ENCODE data around the gene PRDX5. TPM values are rescaled to one million over a fixed set of nuclear protein-coding genes. Genes with fewer than 3 reads are reported as not detected.

PRDX5 gene
- total and polyA plus RNA-seq, 10 of the 15 experiments (the other 5 are each of a cell fraction or from before 2014, with no cell fraction given), result 95.7 to 406 (median 240) TPM

GRCh38 chr11:64371201-64371600, 53.3 kb downstream of the PRDX5 start:
- Histone ChIP-seq H3K4me2 (ENCODE audit: control insufficient read depth, insufficient read depth) (no peak overlapping the region), H3K27ac (ENCODE audit: control insufficient read depth, insufficient read depth) (no peak overlapping the region), H3K27me3 (replicated peaks in 1 of 2; ENCODE audit: control insufficient read depth in 2 of 2, insufficient read depth in 2 of 2, low read length in 1 of 2) (no peaks in the 10 kb centered on the region), H3K9me3 (replicated peaks; ENCODE audit: control insufficient read depth, insufficient read depth, low read length) (no peaks in the 10 kb centered on the region), H3K4me1 (ENCODE audit: control insufficient read depth, insufficient read depth, low read length) (0 out of 2 replicates have a peak, but pooled peaks cover 3% of the 10 kb centered on the region), H4K20me1 (ENCODE audit: control insufficient read depth, insufficient read depth) (no peaks in the 10 kb centered on the region), H3K4me3 (no peak overlapping the region), H3K79me2 (ENCODE audit: control insufficient read depth, insufficient read depth, low read length) (no peaks in the 10 kb centered on the region), H2AFZ (ENCODE audit: control insufficient read depth, low read depth, low read length) (no peak overlapping the region), H3K36me3 (ENCODE audit: control insufficient read depth in 2 of 2, insufficient read depth in 2 of 2, low read length in 1 of 2) (peaks cover 1 to 6% of the 10 kb centered on the region in 2 experiments; a peak in 2 of 4 replicates), H3K9ac (ENCODE audit: control insufficient read depth, insufficient read depth, low read length) (no peak overlapping the region)
- DNase-seq (ENCODE audit: low read depth, low spot score) (no peak), FAIRE-seq (no peak), ATAC-seq (no peak)
- ChIA-PET SMC1A (ENCODE audit: uncharacterized antibody, unreplicated experiment) (no interaction called here), POLR2A (no interaction called here), CTCF (no interaction called here), RAD21 (ENCODE audit: unreplicated experiment) (no interaction called here)
- in situ Hi-C loops (cut with MboI) (no loop called here), intact Hi-C loops (cut with micrococcal nuclease; ENCODE audit: unreplicated experiment) (no loop called here)
- WGBS (ENCODE audit: insufficient coverage, insufficient replicate concordance, low lambda C conversion rate, missing lambda C conversion rate), result 96% methylated on average over 13 of the region's 22 CpGs
- BruUV-seq (replicated peaks), result no TSS peak
- TF ChIP-seq POLR2AphosphoS2 (IDR thresholded peaks at IDR 0.05; ENCODE audit: low read depth, low read length), result no peak
- TF ChIP-seq RELA (IDR thresholded peaks at IDR 0.05; ENCODE audit: borderline replicate concordance, partially characterized antibody), result no peak
- no peak for TF ChIP-seq SUZ12 (IDR thresholded peaks at IDR 0.05; ENCODE audit: unreplicated experiment)
- no peak for TF ChIP-seq MEF2A (IDR thresholded peaks at IDR 0.05; ENCODE audit: insufficient read depth, low read depth, low read length)
- no peak for TF ChIP-seq ZNF687 (IDR thresholded peaks at IDR 0.05)
- TF ChIP-seq FOS (IDR thresholded peaks at IDR 0.05; ENCODE audit: borderline replicate concordance, extremely low read depth, insufficient read length), result no peak
- TF ChIP-seq POU2F2 (IDR thresholded peaks at IDR 0.05; ENCODE audit: borderline replicate concordance, low read depth, low read length), result no peak
- no peak for TF ChIP-seq SREBF2 (IDR thresholded peaks at IDR 0.05; ENCODE audit: low read length)
- no peak for TF ChIP-seq HCFC1 (IDR thresholded peaks at IDR 0.05; ENCODE audit: low read length)
- TF ChIP-seq ZNF622 (IDR thresholded peaks at IDR 0.05), result no peak
- no peak for TF ChIP-seq NRF1 (conservative IDR thresholded peaks at IDR 0.05; ENCODE audit: low read depth, low read length)
- TF ChIP-seq STAT3 (IDR thresholded peaks at IDR 0.05; ENCODE audit: low read depth, low read length), result no peak
- no peak for TF ChIP-seq CBX3 (IDR thresholded peaks at IDR 0.05; ENCODE audit: borderline replicate concordance, low read depth)
- TF ChIP-seq TCF3 (IDR thresholded peaks at IDR 0.05; ENCODE audit: borderline replicate concordance, insufficient read depth, low read depth, low read length), result no peak
- TF ChIP-seq IRF5 (IDR thresholded peaks at IDR 0.05; ENCODE audit: borderline replicate concordance), result no peak
- TF ChIP-seq ETV6 (conservative IDR thresholded peaks at IDR 0.05 in 1 of 2, IDR thresholded peaks at IDR 0.05 in 1 of 2; ENCODE audit: borderline replicate concordance in 1 of 2, low read depth in 1 of 2), result no peak
- no peak for TF ChIP-seq PAX8 (IDR thresholded peaks at IDR 0.05)
- no peak for TF ChIP-seq KDM1A (IDR thresholded peaks at IDR 0.05; ENCODE audit: borderline replicate concordance)

Data from GM12878 (cell line).